ENCODE data around the gene TMEM125. TPM values are rescaled to one million over a fixed set of nuclear protein-coding genes. Genes with fewer than 3 reads are reported as not detected.

Gene TMEM125
- total and polyA plus RNA-seq, 2 of the 4 experiments (the other 2 are of a cell fraction): under 0.01 to 0.03 TPM

DNA sequence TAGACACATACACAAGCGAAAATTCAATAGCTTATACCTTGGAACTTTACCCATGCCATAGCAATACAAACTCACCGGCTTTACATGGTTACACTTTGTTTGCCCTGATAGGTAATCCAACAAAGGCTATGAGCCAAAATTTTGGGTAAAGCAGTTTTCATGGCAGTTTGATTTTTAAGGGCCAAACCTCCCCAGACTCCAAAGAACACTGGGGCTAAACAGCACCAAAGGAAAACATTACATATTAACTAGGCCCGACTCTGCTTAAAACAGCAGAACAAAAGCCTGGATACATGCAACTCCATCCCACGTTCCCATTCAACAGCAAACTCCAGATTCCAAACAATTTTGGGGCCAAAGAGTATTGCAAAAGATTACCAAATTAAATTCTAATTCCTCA lies 4.4 kb upstream of the TMEM125 start:
- H2BK20ac ChIP-seq (ENCODE audit: low read depth, low read length): no peak overlapping the region
- H3K9ac ChIP-seq (ENCODE audit: low read depth, low read length): no peak overlapping the region
- H3K56ac ChIP-seq (ENCODE audit: extremely low read depth, insufficient read depth, low read length): no peak overlapping the region
- no peak overlapping the region for H2AK9ac ChIP-seq (replicated peaks; ENCODE audit: low read depth, low read length, poor library complexity)
- DNase-seq: no peak
- H3K4me2 ChIP-seq (ENCODE audit: low read depth, low read length): no peak overlapping the region
- no peak overlapping the region for H2AFZ ChIP-seq (replicated peaks; ENCODE audit: low read length, poor library complexity)
- in situ Hi-C loops (cut with MboI; ENCODE audit: low sequenced_read_pairs) (no loop called here), intact Hi-C loops (cut with micrococcal nuclease) (no loop called here), dilution Hi-C loops (cut with HindIII; ENCODE audit: low sequenced_read_pairs, unreplicated experiment) (no loop called here)
- H3K18ac ChIP-seq (ENCODE audit: low read depth, low read length): no peak overlapping the region
- no TSS peak for BruUV-seq (replicated peaks)
- no peak overlapping the region for H2BK5ac ChIP-seq (ENCODE audit: low read depth, low read length, poor library complexity, severe bottlenecking)
- CTCF ChIA-PET: no interaction called here
- POLR2A ChIA-PET (ENCODE audit: unreplicated experiment): no interaction called here
- H3K4me3 ChIP-seq (ENCODE audit: insufficient read depth, low read depth, low read length): no peak overlapping the region
- H3K9me1 ChIP-seq (ENCODE audit: insufficient read depth, low read length): no peaks in the 10 kb centered on the region
- H3K4ac ChIP-seq (ENCODE audit: low read depth, low read length): no peak overlapping the region
- peaks cover 2% of the 10 kb centered on the region; the same call in 1 of the 2 replicates for H3K27me3 ChIP-seq (ENCODE audit: control insufficient read depth, insufficient read depth, low read length)
- H2BK15ac ChIP-seq (ENCODE audit: low read depth, low read length): no peak overlapping the region
- no peak overlapping the region for H4K91ac ChIP-seq (ENCODE audit: insufficient read depth, low read depth, low read length)
- TF ChIP-seq MAFK (IDR thresholded peaks at IDR 0.05; ENCODE audit: low read depth, low read length) (no peak), CHD1 (IDR thresholded peaks at IDR 0.05; ENCODE audit: low read depth, low read length) (no peak), CEBPB (IDR thresholded peaks at IDR 0.05; ENCODE audit: low read depth, low read length) (no peak), BHLHE40 (IDR thresholded peaks at IDR 0.05; ENCODE audit: low read depth, low read length) (no peak), RCOR1 (IDR thresholded peaks at IDR 0.05; ENCODE audit: insufficient replicate concordance, low read length) (no peak), MXI1 (IDR thresholded peaks at IDR 0.05; ENCODE audit: borderline replicate concordance, low read depth, low read length) (no peak), POLR2A (IDR thresholded peaks at IDR 0.05; ENCODE audit: low read depth, low read length) (no peak), SMC3 (IDR thresholded peaks at IDR 0.05; ENCODE audit: low read depth, low read length) (no peak), RAD21 (IDR thresholded peaks at IDR 0.05; ENCODE audit: low read length) (no peak), RFX5 (IDR thresholded peaks at IDR 0.05; ENCODE audit: low read depth, low read length) (no peak), MAZ (IDR thresholded peaks at IDR 0.05; ENCODE audit: borderline replicate concordance, low read depth, low read length) (no peak), FOS (IDR thresholded peaks at IDR 0.05; ENCODE audit: low read depth, low read length) (no peak), NFE2L2 (IDR thresholded peaks at IDR 0.05; ENCODE audit: low read depth, low read length) (no peak)
- TF ChIP-seq, protein P1, sequence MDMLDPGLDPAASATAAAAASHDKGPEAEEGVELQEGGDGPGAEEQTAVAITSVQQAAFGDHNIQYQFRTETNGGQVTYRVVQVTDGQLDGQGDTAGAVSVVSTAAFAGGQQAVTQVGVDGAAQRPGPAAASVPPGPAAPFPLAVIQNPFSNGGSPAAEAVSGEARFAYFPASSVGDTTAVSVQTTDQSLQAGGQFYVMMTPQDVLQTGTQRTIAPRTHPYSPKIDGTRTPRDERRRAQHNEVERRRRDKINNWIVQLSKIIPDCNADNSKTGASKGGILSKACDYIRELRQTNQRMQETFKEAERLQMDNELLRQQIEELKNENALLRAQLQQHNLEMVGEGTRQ (IDR thresholded peaks at IDR 0.05; ENCODE audit: low read depth, low read length): no peak
- TF ChIP-seq, protein P2, sequence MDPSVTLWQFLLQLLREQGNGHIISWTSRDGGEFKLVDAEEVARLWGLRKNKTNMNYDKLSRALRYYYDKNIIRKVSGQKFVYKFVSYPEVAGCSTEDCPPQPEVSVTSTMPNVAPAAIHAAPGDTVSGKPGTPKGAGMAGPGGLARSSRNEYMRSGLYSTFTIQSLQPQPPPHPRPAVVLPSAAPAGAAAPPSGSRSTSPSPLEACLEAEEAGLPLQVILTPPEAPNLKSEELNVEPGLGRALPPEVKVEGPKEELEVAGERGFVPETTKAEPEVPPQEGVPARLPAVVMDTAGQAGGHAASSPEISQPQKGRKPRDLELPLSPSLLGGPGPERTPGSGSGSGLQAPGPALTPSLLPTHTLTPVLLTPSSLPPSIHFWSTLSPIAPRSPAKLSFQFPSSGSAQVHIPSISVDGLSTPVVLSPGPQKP (IDR thresholded peaks at IDR 0.05; ENCODE audit: borderline replicate concordance, low read depth, low read length): no peak
- H3K9me3 ChIP-seq (ENCODE audit: control insufficient read depth, insufficient read depth, low read length): peaks cover 5% of the 10 kb centered on the region
- H3K79me1 ChIP-seq (ENCODE audit: low read depth in 1 of 2, low read length in 2 of 2): no peaks in the 10 kb centered on the region
- no peak overlapping the region for H3K27ac ChIP-seq (ENCODE audit: insufficient read depth, low read length)
- H4K5ac ChIP-seq (ENCODE audit: low read depth, low read length): no peak overlapping the region
- H4K20me1 ChIP-seq (ENCODE audit: insufficient read depth, low read length): no peaks in the 10 kb centered on the region
- no peak overlapping the region for H2AK5ac ChIP-seq (ENCODE audit: low read depth, low read length)
- H3K14ac ChIP-seq (replicated peaks; ENCODE audit: low read depth, low read length): no peak overlapping the region
- H3K23ac ChIP-seq (ENCODE audit: low read depth, low read length): no peak overlapping the region
- no peak overlapping the region for H2BK120ac ChIP-seq (ENCODE audit: low read depth, low read length)
- no peaks in the 10 kb centered on the region for H3K36me3 ChIP-seq (ENCODE audit: control insufficient read depth, insufficient read depth, low read length)
- no peak for ATAC-seq (ENCODE audit: low read depth)
- 70% methylated on average over 4 of the region's 4 CpGs; no CpG with 5 or more reads in 1 of the 2 experiments for WGBS, 2 experiments (ENCODE audit: extremely low coverage in 2 of 2, insufficient read length in 1 of 2)
- H3K4me1 ChIP-seq (ENCODE audit: control insufficient read depth, insufficient read depth, low read length): peaks cover 2% of the 10 kb centered on the region; the same call in 1 of the 2 replicates
- H4K8ac ChIP-seq (ENCODE audit: low read depth in 2 of 2, low read length in 2 of 2): no peak overlapping the region

All from IMR-90 (cell line).